DMS79 (cell line): Measurements from ENCODE around the gene SOS2.
"Not testable (repeated sequence)": the region's sequence is repeated elsewhere in the genome, so short reads cannot be mapped to it uniquely, and the experiment has no call there.

ENCODE experiments used
- DNase-seq: peaks from one replicate; lab custom pipeline; 2025; lab: John Stamatoyannopoulos, UW

The SOS2 gene

DNA sequence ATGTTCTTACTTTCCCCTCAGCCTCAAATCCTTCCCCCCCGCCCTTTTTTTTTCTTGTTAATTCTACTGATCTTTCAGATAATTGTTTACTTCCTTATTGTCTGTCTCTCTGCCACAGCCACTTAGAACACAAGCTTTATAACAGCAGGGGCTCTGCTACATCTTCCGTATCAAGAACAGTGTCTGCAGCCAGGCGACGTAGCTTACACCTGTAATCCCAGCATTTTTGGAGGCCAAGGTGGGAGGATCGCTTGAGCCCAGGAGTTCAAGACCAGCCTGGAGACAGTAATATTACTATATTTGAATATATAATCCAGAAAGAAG is 5.4 kb downstream of the SOS2 start:
- DNase-seq, result peak; percentile 41

DNA sequence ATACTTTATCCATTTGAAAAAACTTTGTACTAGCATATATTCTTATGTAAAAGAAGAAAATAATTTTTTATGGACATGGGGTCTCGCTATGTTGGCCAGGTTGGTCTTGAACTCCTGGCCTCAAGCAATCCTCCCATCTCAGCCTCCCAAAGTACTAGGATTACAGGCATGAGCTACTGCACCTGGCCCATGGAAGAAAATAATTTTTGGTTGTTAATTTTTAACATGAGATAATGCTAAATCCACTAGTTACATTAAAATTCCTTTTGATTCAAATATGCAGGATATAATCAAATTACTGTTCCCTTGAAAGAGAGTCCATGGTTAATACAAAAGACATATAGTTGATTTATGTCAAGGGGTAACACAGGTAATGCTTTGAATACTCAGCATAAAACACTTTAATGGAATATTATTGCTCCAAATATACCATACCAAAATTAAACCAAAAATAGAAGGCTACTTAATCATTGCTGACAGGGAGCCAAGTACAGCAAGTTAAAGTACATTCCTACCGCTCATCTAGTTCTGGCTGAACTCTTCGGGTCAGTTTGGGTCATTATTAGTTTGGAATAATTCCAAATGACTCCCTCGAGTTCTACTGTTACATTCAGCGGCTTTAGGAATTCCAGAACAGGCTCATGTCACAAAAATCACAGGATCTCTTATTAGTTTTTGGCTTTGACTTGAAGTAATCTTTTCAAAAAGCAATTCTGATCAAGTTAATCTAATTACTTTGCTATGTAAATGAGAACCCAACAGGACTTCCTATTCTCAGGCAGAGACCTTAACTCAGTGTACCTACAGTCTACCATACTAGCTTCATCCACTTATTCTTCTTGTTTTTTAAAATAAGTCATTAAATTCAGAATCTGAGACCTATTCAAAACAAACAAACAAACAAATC is 6.1 kb downstream of the SOS2 start:
- DNase-seq, result peak; percentile 37

DNA sequence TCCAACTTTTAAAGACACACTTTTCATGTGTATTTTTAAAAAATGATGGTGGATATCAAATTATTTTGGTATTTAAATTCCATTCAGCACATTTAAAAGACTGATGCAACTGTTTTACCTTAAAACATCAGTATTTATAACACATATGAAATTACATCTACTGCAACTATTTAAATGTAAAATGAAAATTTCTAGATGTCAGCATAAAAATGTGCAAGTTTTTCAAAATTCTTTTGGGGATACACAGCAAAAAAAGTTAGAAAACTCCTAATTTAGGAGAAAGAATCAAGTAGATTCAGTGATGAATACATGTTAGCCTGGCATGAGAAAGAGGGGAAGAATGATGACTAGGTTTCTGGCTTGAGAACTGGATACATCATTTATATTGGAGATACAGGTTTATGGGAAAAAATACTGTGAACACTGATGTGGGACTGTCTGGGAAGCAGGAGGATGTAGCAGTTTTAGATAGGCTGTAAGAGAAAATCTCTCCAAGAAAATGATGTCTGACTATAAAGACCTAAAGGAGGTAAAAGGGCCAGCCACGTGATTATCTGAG is 9.2 kb downstream of the SOS2 start:
- DNase-seq, result no peak

DNA sequence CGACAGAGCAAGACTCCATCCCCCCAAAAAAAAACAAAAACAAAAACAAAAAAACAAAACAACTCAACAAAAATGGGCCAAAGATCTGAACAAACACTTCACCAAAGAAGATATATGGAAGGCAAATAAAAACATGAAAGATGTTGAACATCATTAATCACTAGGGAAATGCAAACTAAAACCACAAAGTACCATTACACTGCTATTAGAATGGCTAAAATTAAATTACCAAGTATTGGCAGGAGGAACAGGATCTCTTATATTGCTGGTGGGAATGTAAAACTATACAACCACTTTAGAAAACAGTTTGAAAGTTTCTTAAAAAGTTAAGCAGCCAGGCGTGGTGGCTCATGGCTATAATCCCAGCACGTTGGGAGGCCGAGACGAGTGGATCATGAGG is 12.9 kb downstream of the SOS2 start:
- DNase-seq, result peak; percentile 51

DNA sequence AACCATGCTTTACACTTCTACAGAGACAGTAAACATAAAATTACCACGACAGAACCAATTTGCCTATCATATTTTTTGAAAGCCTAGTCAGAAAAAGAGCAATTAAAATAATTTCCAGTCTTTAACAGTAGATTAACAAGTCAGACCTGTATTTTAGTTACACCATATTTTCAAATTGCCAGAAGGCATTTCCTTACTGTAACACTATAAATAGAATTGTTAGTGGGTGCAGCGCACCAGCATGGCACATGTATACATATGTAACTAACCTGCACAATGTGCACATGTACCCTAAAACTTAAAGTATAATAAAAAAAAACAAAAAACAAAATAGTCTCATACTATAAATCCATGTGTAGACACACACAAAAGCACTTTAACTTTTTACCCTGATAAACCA is 16.0 kb downstream of the SOS2 start:
- no peak for DNase-seq

DNA sequence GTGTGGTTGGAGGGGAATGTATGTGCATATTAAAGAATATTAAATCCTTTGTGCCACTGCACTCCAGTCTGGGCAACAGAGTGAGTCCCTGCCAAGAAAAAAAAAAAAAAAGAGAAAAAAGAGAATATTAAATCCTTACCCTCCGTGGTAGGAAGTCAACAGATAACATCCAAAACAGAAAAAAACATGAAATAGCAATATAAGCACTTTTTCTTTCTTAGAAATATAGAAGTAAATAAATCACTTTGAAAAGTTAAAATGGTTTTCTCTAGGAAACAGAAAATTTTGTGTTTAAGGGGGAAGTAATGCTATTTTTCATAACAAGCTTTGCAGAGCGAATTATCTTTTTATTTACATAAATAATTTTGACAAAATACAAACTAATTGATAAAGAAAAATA is 17.6 kb downstream of the SOS2 start:
- no peak for DNase-seq

DNA sequence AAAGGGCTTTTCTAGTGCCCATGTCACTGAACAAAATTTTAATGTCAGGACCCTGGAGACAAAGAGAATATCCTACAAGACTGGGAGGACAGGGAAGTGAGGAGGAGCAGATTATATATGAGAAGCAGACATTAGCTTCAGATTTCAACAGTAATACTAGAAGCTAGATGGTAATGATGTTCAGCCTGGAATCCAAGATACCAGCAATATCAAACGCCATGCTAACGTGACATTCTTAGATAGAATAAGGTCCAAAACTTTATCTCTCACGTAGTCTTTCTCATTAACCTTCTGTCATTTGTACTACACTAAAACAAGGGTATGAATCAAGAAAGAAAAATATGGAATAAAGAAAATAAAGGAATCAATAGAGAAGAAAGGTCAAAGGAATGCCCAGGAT is 18.7 kb downstream of the SOS2 start:
- DNase-seq, result no peak

DNA sequence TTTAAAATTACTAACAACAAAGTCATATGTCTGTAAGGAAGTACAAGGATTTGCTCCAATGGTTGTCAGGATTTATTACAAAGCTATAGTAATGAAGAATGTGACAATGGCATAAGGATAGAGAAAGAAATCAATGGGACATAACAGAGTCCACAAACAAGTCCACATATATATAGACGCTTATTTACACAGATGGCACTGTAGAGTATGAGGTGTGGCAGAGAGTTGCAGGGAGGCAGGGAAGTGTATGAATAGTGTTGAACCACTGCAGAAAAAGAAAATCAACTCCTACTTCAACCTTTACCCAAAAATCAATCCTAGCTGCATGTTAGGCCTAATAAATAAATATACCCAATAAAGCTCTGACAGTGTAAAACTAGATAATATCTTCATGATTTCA is 21.3 kb downstream of the SOS2 start:
- no peak for DNase-seq

DNA sequence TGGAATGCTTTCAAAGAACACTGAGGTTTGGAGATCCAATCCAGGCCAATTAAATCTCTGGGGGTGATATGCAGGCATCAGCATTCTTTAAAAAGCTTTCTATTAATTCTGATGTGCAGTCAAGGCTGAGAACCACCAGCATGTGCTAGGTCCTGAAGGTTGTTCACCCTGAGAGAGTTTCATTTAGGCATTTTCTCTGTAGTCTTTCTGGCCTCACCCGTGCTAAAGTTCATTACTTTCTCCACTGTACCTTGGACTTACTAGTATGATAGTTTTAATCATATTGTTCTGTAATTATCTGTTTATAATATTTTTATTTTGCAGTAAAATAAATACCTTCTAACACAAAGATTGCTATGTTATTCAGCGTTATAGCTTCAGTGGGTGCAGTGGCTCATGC is 32.9 kb downstream of the SOS2 start:
- no peak for DNase-seq

DNA sequence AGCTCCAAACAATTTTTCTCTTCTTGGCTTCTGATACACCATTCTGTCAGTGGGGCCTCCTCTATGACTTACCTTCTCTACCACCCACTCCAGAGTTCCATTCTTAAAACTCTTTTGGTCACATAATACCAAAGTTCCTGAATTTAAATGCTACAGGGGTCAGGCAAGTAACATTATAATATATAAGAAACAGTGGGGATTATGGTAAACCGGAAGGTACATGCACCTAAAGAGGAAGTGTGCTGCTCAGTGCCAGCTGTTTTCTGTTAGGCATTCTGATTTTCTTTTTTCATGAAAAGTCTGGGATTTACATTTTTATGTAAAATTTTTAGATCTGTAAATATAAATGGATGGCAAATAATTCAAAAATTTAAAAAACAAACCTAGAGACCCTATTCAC is 39.9 kb downstream of the SOS2 start:
- no peak for DNase-seq

DNA sequence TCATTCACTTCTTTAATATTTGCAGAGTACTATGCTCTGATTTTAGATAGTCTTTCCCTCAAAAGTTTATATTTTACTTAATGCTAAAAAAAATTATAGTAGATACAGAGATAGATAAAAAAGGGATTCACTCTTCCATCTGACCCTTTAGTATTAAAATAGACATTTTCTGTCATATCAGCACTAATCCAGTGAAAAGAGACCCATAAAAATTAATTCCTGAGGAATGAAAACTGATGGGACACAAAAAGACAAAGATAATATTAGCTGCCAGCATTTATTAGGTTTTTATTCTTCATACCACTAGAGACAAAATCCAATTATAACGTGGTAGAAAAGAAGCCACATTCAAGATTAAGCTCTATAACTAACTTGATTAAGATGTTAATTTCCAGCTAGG is 45.3 kb downstream of the SOS2 start:
- DNase-seq, result no peak

DNA sequence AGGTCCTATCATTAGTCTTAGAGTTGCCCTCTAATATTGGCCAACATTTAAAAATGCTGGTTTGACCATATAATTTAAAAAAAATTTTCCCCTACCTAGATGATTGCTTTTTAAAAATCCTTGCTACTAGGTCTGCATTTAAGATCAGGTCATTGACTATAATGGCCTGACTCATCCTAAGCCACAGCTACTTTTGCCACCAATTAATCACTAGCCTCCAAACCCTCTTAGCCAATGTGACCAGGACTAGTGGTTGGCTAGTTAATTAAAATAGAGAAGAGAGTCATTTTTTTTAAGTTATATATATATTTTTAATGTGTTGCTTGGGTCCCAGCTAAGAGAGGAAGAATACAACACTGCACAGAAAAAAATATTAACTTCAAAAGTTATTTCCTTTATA is 57.5 kb downstream of the SOS2 start:
- no peak for DNase-seq

DNA sequence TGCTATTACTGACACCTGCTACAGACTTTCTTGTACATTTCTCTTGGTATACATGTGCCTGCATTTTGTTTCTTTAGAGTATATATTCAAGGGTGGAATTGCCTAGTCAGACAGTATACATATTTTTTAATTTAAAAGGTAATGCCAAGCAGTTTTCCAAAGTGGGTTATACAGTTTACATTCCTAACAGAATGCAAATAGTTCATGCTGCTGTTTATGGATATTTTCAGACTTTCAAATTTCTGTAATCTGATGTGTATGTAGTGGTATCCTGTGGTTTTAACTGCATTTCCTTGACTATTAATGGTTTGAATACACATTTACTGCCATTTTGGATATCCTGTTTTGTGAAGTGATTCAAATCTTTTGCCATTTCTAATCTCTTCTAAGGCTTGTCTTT is 59.5 kb downstream of the SOS2 start:
- DNase-seq, result no peak

DNA sequence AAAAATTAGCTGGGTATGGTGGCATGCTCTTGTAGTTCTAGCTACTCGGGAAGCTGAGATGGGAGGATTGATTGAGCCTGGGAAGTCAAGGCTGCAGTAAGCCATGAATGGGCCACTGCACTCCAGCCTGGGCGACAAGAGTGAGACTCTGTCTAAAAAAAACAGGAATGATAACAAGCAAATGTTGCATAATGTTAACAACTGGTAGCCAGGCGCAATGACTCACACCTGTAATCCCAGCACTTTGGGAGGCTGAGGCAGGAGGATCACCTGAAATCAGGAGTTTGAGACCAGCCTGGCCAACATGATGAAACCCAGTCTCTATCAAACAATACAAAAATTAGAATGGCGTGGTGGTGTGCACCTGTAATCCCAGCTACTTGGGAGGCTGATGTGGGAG is 64.0 kb downstream of the SOS2 start:
- not testable (repeated sequence) for DNase-seq

DNA sequence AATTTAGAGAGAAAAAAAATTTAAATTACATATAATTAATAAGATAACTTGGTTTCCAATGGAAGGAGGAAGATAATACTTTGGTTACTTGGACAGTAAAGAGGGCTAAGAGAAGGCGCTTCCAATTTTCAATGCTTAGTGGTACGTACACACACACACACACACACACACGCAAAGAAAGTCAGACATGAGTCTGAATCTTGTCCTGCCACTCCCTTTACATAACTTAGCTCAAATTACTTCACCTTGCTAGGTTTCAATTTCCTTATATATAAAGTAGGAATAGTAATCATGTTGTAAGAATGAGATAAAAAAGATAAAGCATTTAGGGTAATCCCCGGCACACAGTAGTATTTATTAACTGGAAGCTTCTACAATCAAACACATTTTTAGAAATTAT is 75.3 kb downstream of the SOS2 start:
- DNase-seq, result no peak

DNA sequence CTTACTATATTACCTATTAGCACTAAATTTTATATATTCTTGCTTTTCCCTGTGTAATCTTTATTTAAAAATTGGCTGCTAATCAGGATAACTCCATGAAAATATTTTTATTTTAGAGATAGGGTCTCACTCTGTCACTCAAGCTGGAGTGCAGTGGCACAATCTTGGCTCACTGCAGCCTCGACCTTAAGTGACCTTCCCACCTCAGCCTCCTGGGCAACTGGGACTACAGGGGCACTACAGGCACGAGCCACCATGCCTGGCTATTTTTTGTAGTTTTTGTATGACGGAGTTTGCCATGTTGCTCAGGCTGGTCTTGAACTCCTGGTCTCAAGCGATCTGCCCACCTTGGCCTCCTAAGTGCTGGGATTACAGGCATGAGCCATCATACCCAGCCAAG is 82.6 kb downstream of the SOS2 start:
- DNase-seq, result no peak

DNA sequence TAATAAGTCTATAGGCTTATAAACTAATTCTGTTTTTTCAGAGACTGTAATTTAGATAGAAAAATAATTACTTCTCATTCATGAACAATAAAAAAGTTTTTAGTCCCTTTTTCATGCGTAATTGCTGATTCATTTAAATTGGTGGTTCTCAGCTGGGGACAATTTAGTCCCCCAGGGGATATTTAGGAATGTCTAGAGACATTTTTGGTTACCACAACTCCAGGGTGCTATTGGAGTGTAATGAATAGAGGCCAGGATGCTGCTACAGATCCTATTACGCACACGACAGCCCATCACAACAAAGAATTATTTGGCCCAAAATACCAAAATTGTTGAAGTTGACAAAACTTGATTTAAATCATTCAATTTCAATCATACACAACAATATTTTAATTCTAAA is 92.2 kb downstream of the SOS2 start:
- DNase-seq, result no peak

DNA sequence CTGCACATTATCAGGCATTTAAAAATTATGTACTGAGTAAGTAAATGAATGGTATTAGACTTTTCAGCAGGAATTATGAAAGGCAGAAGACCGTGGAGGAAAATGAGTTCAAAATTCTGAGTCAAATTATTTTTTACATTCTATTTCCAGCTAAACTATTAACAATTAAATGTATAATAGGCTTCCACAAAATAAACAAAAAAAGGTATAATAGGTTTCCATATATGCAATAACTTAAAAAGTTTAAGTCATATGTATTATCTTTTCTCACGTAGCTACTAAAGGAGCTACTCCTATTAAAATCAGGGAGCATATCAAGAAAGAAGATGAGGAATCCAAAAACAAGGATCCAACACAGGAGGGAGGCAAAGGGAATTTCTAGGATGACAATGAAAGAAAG is 103.6 kb downstream of the SOS2 start:
- no peak for DNase-seq

DNA sequence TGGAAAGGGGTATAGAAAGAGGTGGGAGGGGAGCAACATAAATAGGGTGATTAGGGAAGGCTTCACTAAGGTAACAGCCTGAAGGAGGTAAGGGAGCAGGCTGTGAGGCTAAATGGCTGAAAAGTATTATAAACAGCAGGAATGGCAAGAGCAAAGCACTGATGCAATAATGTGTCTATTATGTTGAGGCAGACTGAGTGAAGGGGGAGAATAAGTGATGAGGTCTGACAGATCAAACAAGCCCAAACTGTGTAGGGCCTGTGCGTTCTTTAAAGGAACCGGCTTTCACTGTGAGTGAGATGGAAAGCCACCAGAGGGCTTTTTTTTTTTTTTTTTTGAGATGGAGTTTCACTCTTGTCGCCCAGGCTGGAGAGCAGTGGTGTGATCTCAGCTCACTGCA is 108.3 kb downstream of the SOS2 start:
- no peak for DNase-seq

DNA sequence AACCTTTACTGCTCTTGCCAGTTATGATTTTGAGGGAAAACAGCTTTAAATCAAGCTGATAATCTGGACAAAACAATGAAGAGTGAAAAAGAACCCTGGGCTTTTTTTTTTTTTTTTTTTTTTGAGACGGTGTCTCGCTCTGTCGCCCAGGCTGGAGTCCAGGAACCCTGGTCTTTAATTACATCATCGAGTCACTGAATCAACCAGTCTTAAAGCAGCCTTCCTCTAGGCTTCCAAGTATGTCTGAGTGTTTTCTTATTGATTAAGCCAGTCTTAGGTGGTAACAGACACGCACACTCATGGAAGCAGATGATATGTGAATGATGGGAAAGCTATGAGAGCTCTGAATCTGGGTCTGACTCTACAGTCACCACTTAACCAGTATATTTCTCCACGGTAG is 109.1 kb downstream of the SOS2 start:
- DNase-seq, result no peak

DNA sequence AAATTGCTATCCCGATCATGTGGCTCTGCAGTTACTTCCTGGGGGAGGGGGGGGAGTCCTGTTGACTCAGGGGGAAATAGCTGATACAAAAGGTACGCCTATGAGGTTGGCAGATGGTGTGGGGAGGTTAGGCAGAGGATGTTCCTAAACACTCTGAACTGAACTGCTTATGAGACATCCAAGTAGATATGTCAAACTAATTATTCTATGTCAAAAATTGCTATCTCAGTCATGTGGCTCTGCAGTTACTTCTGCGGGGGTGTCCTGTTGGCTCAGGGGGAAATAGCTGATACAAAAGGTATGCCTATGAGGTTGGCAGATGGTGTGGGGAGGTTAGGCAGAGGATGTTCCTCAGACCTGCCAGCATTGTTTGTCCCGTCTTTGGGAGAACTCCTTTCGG is 109.9 kb downstream of the SOS2 start:
- no peak for DNase-seq

DNA sequence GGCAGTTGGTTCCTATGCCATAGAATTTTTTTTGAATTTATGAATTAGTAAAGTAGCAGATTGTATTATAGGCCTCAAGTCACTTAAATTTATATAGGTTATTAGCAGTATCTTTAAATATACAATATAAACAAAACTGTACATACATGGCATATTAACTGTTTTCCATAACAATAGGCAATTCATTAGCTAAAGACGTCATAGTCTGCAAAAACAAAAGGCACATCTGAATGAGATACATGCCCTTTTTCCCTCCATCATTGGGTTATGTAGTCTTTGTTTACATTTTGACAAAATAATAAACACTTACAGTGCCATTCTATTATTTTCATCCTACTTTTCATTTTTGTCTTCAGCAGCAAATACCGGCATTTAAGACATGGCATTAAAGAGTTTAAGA is 113.9 kb downstream of the SOS2 start:
- DNase-seq, result no peak

DNA sequence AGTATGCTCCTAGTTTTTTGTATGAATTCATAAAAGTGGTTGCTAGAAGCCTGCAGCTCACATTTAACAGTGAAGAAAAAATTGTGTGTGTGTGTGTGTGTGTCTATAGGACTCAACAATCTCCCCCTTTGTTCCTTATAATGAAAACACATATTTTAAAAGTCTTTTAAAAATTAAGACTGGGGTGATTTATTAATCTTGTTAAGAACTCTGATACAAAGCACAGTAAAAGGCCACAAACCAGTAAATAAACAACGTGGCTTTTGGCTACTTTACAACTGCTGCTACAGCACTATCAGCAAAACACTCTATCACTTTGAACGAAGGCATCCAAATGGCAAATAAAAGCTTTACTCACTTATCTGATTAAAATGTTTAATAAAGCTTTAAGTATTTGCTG is 114.4 kb downstream of the SOS2 start:
- no peak for DNase-seq
